ENCODE measurements around the gene TMEM129.

Gene TMEM129

DNA sequence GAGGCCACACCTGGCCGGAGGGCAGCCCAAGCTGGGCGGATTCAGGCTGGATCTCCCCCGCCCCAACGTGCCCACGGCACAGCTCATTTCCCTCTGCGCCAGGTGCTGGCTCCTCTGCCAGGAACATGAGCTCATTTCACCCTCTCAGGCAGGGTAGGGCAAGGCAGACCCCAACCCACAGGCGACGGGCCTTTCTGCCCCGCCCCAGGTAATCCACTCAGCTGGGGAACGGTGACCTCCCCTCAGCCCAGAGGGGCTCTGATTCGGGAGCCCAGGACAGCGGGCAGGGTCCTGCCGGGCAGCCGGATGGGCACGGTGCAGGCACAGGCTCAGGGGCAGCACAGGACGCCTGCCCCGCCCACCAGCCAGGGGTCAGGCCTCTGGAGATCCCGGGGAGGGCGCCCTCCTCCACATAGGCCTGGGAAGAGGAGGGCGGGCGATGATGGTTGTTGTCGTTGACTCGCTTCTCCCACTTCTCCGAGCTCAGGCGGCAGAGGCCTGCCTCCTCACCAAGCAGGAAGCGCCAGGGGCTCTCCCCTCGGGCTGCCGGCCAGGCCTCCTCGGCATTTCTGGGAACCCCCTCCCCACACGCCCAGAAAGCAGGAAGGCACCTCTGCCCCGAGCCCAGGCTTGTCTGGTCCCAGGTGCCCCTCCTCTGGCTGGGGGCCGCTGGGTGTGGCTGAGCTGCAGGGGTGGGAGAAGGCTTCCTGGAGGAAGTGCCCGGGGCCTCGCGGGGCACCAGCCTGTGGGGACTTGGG, 31.3 kb upstream of the TMEM129 start:
- Mint-ChIP-seq H3K4me3 (no peak overlapping the region), H3K27ac (no peak overlapping the region), H3K36me3 (ENCODE audit: low read depth) (no peaks in the 10 kb centered on the region), H3K9me3 (no peaks in the 10 kb centered on the region), H3K4me1 (ENCODE audit: low read depth) (no peaks in the 10 kb centered on the region), H3K27me3 (no peaks in the 10 kb centered on the region)
- DNase-seq, result peak; percentile 45

DNA sequence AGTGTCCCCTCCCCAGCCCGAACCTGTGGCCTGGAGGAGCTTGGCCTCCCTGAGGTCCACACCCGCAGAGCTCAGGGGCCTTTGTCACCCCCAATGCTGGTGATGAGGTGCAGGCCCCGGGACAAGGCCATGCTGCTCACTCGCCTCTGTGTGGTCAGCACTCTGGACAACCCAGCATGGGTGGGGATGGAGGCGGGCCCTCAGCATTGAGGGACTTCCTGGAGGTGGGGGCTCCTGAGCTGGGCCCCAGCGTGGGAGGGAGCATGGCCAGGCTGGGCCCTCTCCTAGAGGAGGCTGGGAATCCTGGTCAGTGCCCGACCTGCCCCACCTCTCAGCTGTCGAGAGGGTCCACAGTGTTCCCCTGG, 30.8 kb upstream of the TMEM129 start:
- H3K36me3 Mint-ChIP-seq (ENCODE audit: low read depth), result no peaks in the 10 kb centered on the region
- H3K4me1 Mint-ChIP-seq (ENCODE audit: low read depth), result no peaks in the 10 kb centered on the region
- H3K4me3 Mint-ChIP-seq, result no peak overlapping the region
- no peaks in the 10 kb centered on the region for H3K9me3 Mint-ChIP-seq
- H3K27me3 Mint-ChIP-seq, result no peaks in the 10 kb centered on the region
- H3K27ac Mint-ChIP-seq, result no peak overlapping the region
- no peak for DNase-seq

DNA sequence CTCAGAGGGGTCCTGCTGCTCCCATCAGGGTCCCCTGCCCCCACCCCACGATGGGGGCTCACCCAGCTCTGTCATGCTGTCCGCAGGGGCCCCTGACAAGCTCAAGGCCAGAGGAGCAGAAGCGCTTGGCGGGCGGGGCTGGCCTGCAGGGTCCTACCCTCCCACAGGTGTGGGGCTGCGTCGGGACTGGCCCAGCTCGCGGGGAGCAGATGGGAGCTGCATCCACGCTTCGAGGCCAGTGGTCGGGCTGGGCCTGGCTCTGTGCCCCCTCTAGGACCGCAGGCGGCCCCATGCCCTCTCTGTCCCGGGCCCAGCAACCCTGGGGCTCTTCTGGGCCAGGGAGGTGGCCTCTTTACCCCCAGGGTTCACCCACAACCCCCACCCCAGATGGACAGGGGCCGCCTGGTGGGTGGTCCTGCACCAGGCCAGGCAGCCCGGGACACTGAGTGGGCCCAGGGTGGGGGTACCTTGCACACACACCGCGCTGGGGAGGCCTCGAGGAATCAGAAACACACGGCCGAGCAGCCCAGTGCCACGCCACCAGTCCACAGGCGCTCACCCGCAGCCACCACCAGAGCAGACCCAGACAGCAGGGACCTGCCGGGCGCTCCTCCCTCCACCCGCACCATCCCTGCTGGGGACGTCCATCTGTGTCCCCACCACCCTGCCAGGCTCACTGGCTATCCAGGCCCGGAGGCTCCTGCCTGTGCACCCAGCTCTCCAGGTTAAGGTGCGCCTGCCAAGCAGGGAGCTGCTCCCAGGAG, 30.2 kb upstream of the TMEM129 start:
- Mint-ChIP-seq H3K4me1 (ENCODE audit: low read depth) (no peaks in the 10 kb centered on the region), H3K27ac (no peak overlapping the region), H3K9me3 (no peaks in the 10 kb centered on the region), H3K36me3 (ENCODE audit: low read depth) (no peaks in the 10 kb centered on the region), H3K27me3 (no peaks in the 10 kb centered on the region), H3K4me3 (no peak overlapping the region)
- DNase-seq, result no peak

DNA sequence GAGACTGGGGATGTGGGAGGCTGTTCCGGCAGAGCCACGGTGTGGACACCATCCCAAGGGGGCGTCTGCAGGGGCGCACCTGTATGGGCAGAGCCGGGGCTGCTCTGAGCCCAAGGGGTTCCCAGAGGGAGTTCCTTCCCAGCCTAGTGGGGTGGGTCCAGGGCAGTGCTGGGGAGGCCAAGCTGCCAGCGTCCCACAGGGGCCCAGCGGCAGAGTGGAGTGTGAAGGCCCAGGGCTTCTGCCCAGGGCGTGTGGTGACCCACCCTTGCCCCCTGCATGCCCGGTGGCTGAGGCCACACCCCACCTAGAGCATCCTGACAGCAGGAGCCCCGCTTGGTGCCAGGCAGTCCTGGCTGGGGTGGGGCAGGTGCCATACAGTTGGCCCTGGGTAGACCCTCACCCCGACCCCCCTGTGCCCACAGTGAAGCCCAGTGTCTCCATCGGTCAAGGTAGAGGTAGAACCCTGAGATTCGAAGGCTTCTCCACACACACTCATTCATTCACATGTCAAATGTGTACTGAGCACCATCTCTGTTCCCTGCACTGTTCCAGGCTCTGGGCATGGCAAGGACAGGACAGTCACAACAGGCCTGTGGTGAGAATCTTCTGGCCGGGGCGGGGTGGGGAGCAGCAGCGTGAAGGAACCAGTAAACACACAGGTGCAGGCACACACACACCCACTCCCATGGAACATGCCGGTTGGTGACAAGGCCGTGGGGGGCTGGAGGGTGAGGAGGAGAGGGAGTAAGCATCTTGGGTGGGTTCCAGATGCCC, 29.4 kb upstream of the TMEM129 start:
- DNase-seq, result no peak
- no peaks in the 10 kb centered on the region for H3K27me3 Mint-ChIP-seq
- peak overlapping the region; percentile 26 for H3K27ac Mint-ChIP-seq
- no peak overlapping the region for H3K4me3 Mint-ChIP-seq
- no peaks in the 10 kb centered on the region for H3K36me3 Mint-ChIP-seq (ENCODE audit: low read depth)
- no peaks in the 10 kb centered on the region for H3K4me1 Mint-ChIP-seq (ENCODE audit: low read depth)
- no peaks in the 10 kb centered on the region for H3K9me3 Mint-ChIP-seq

DNA sequence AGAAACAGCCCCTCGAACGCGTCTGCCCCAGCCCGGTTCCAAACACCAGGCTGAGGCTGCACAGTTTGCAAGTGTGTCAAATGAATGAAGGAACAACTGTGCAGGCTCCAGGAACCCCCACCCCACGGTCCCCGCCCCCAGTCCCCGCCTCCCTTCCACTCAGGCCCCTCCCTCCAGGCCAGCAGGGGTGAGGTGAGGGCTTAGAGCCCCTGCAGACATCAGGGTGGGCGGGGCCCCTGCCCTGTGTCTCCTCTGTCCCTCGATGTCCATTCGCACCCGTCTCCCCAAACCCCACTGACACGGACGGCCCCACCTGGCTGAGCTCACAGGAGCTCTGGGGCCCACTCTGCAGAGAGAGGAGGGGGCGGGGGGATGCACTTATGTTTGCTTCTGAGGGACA, 28.7 kb upstream of the TMEM129 start:
- Mint-ChIP-seq H3K36me3 (ENCODE audit: low read depth) (peaks cover 6% of the 10 kb centered on the region), H3K4me1 (ENCODE audit: low read depth) (no peaks in the 10 kb centered on the region), H3K9me3 (no peaks in the 10 kb centered on the region), H3K4me3 (no peak overlapping the region), H3K27ac (no peak overlapping the region), H3K27me3 (no peaks in the 10 kb centered on the region)
- no peak for DNase-seq

DNA sequence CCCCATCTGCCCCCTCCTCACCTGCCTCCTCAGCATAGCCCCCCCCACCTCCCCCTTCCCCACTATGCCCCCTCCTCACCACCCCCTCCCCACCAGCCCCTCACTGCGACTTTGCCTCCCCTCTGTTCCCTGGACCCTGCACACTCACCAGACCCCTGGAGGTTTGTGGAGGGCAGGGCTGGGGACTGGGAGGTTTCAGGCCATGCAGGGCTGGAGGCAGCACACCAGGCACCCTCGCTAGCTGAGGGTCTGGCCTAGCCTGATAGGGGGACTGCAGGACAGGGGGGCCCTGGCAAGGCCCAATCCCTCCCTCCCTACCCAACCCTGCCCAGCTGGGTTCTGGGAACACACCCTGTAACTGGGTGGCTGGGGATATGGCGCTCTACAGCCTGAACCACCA, 28.2 kb upstream of the TMEM129 start:
- Mint-ChIP-seq H3K4me1 (ENCODE audit: low read depth) (no peaks in the 10 kb centered on the region), H3K27me3 (no peaks in the 10 kb centered on the region), H3K27ac (no peak overlapping the region), H3K4me3 (no peak overlapping the region), H3K9me3 (no peaks in the 10 kb centered on the region), H3K36me3 (ENCODE audit: low read depth) (peaks cover 10% of the 10 kb centered on the region)
- no peak for DNase-seq

DNA sequence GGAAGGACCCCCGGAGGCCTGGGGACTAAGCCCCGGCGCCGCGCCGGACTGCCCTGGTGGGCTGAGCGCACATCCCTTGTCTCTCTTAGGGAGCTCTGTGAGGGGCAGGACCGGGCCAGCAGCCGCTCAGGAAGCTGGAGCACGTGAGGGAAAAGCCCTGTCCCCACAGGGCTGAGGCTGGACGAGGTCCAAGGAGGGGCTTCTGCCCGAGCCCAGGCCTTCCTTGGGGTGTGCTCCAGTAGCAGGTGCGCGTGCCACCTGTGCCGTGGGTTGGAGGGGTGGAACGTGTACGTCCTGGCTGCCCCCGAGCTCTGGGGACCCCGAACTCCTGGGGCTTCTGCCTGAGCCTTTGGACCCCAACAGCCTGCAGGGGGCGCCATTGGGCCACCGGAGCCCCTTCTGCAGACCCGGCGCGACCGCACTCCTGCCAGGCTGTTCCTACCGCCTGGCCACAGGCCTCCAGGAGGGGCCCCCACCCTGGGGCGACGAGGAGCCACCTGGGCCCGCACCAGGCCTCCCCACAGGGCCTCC, 27.4 kb upstream of the TMEM129 start:
- Mint-ChIP-seq H3K27ac (no peak overlapping the region), H3K36me3 (ENCODE audit: low read depth) (peaks cover 18% of the 10 kb centered on the region), H3K4me3 (no peak overlapping the region), H3K27me3 (no peaks in the 10 kb centered on the region), H3K9me3 (no peaks in the 10 kb centered on the region), H3K4me1 (ENCODE audit: low read depth) (no peaks in the 10 kb centered on the region)
- peak; percentile 86 for DNase-seq

DNA sequence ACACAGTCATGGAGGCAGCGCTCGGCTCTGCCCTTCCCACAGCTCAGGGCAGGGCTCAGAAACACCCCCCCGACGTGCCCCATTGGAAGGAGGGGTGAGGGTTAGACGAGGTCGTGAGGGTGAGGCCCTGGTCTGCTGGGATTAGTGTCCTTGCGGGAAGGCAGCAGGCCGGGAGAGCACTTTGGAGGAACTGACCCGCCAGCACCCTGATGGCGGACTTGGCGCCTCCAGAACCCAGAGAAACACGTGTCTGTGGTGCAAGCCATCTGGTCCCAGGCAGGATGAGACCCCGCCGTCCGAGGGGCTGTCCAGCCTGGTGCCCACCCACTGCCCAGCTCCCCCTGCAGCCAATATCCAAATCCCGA, 26.5 kb upstream of the TMEM129 start:
- Mint-ChIP-seq H3K27ac (no peak overlapping the region), H3K4me3 (no peak overlapping the region), H3K4me1 (ENCODE audit: low read depth) (no peaks in the 10 kb centered on the region), H3K27me3 (no peaks in the 10 kb centered on the region), H3K36me3 (ENCODE audit: low read depth) (peaks cover 27% of the 10 kb centered on the region), H3K9me3 (no peaks in the 10 kb centered on the region)
- DNase-seq, result no peak

DNA sequence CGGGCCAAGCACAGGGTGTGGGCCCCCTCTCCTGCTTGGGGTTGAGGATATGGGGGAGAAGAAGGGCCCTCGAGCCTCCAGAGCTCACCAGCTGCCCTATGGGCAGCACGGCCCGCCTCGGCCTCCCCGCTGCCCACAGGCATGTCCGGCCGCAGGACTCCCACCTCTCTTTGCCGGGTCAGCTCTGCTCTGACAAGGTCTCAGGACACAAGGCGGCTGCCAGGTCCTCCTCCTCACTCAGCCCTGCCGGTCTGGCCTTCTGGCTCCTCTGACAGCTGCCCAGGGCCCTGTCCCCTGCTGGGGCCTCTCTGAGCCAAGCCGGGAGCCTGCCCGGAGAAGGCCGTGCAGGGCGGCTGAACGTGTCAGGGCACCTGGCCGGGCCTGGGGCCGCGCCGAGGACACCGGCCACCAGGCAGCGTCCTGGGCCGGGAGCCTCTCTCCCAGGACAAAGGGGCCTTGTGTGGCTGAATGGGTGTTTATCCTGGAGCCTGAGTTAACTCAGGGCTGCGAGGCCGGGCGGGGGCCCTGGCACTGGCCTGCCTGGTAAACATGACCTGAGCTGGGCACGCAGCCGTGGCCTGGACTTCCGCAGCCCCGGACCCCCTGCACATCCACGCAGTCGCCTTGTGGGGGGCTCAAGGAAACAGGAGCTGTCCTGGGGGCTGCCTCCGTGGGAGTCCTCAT, 25.9 kb upstream of the TMEM129 start:
- H3K27ac Mint-ChIP-seq, result no peak overlapping the region
- no peaks in the 10 kb centered on the region for H3K27me3 Mint-ChIP-seq
- H3K36me3 Mint-ChIP-seq (ENCODE audit: low read depth), result peaks cover 33% of the 10 kb centered on the region
- DNase-seq, result no peak
- no peaks in the 10 kb centered on the region for H3K4me1 Mint-ChIP-seq (ENCODE audit: low read depth)
- no peaks in the 10 kb centered on the region for H3K9me3 Mint-ChIP-seq
- no peak overlapping the region for H3K4me3 Mint-ChIP-seq

DNA sequence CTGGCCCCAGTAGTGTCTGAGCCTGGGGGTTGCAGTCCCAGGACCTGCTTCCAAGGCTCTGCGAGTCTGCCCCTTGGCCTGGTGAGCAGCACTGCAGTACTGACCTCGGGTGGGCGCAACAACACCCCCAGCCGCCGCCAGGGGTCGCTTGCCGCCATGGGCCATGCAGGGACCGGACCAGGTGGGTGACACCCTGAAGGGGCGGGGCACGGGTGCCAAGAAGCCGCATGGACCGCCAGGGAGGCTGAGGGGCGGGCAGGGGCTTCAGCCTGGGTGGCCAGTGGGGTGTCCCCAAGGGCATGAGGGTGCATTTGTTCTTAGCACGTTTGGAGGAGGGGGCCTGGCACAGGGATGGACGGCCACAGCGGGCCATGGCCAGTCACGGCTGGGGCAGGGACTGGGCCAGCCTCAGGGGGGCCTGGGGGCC, 25.2 kb upstream of the TMEM129 start:
- peak; percentile 86 for DNase-seq
- H3K27ac Mint-ChIP-seq, result no peak overlapping the region
- H3K9me3 Mint-ChIP-seq, result no peaks in the 10 kb centered on the region
- no peaks in the 10 kb centered on the region for H3K27me3 Mint-ChIP-seq
- H3K4me3 Mint-ChIP-seq, result no peak overlapping the region
- H3K4me1 Mint-ChIP-seq (ENCODE audit: low read depth), result no peaks in the 10 kb centered on the region
- H3K36me3 Mint-ChIP-seq (ENCODE audit: low read depth), result peaks cover 40% of the 10 kb centered on the region

DNA sequence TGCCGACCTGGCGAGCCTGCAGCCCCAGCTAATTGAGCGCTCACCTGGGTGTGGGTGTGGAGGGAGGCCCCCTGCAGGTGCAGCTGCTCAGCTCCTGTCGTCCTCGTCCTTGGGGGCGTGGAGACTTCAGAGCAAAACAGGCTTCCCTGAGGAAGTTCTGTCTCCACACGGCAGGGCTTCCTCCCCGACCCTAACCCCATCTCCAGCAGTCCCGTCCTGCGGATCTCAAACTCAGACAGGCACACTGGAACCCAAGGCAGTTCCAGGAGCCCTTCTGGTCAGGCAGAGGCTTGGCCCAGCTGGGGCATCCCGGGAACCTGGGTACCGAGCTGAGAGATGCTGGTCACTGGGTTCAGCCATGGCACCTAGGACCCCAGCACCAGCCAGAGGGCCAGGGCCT, 24.6 kb upstream of the TMEM129 start:
- no peak for DNase-seq
- Mint-ChIP-seq H3K27ac (no peak overlapping the region), H3K27me3 (no peaks in the 10 kb centered on the region), H3K36me3 (ENCODE audit: low read depth) (peaks cover 46% of the 10 kb centered on the region), H3K4me3 (no peak overlapping the region), H3K9me3 (no peaks in the 10 kb centered on the region), H3K4me1 (ENCODE audit: low read depth) (no peaks in the 10 kb centered on the region)

DNA sequence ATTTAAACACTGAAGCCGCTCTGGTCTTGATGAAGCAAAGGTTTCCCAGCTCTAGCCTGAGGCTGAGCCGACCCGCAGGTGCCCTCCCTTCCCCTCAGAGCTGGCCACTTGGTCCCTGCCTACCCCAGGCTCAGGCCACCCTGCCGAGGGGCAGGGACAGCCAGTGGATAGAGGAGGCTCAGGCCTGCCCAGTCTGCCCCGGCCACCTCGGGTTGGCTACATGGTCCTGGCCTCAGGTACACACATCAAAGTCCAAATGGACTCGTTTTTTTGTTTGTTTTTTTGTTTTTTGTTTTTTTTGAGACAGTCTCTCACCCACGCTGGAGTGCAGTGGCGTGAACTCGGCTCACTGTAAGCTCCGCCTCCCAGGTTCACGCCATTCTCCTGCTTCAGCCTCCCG, 24.0 kb upstream of the TMEM129 start:
- peaks cover 52% of the 10 kb centered on the region for H3K36me3 Mint-ChIP-seq (ENCODE audit: low read depth)
- no peaks in the 10 kb centered on the region for H3K27me3 Mint-ChIP-seq
- H3K4me3 Mint-ChIP-seq, result no peak overlapping the region
- DNase-seq, result no peak
- no peaks in the 10 kb centered on the region for H3K9me3 Mint-ChIP-seq
- H3K4me1 Mint-ChIP-seq (ENCODE audit: low read depth), result no peaks in the 10 kb centered on the region
- H3K27ac Mint-ChIP-seq, result no peak overlapping the region

DNA sequence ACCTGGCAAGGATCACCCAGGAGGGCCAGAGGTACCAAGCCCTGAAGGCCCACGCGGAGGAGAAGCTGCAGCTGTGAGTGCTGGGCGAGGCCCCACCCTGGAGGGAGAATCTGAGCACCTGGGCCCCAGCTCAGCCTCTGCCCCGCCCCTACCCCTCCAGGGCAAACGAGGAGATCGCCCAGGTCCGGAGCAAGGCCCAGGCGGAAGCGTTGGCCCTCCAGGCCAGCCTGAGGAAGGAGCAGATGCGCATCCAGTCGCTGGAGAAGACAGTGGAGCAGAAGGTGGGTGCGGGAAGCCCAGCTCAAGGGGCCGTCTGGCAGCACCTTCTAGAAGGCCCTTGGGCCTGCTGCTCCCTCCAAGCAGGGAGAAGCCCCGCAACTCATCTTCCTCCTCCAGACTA, 23.4 kb upstream of the TMEM129 start:
- no peak for DNase-seq
- no peaks in the 10 kb centered on the region for H3K4me1 Mint-ChIP-seq (ENCODE audit: low read depth)
- no peaks in the 10 kb centered on the region for H3K27me3 Mint-ChIP-seq
- peak overlapping the region; percentile 67 for H3K27ac Mint-ChIP-seq
- H3K36me3 Mint-ChIP-seq (ENCODE audit: low read depth), result peaks cover 58% of the 10 kb centered on the region
- H3K4me3 Mint-ChIP-seq, result no peak overlapping the region
- H3K9me3 Mint-ChIP-seq, result no peaks in the 10 kb centered on the region

DNA sequence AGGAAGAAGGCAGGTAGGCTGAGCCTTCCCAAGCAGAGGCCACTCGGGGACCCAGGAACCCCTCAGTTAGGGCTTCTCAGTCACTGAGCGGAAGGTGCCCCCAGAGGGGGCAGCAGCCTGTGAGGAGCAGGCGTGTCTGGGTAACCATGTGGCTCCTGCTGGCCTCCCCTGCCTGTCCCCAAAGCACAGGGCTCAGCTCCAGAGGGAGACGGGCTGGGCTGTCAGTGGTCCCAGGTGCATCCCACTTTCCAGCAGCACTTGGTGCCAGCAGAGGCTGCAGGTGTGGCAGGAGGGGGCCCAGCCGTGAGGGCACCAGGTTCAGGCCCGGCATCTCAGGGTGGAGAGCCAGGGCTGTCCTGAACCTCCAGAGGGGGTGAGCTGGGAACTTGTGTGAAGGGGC, 22.9 kb upstream of the TMEM129 start:
- DNase-seq, result no peak
- Mint-ChIP-seq H3K9me3 (no peaks in the 10 kb centered on the region), H3K27me3 (no peaks in the 10 kb centered on the region), H3K4me1 (ENCODE audit: low read depth) (no peaks in the 10 kb centered on the region), H3K4me3 (no peak overlapping the region), H3K36me3 (ENCODE audit: low read depth) (peaks cover 64% of the 10 kb centered on the region), H3K27ac (peak overlapping the region; percentile 67)
